Gastroesophageal sphincter (tissue), 4 donors: ENCODE results near the gene ST8SIA4. TPM values are rescaled to one million over a fixed set of nuclear protein-coding genes. Genes with fewer than 3 reads are reported as not detected.

Source experiments
- ATAC-seq: fragments of 150-250 bp; one replicate; pipeline ENCODE4 v1.9.1; 2016; ENCODE audit warnings: mild to moderate bottlenecking, moderate library complexity
- H3K27ac ChIP-seq, 4 donors: fragments of 200-600 bp; sonication (generic) in 3 of 4; 1 replicate in 3 of 4; 2 replicates in 1 of 4; pipeline ENCODE4 v1.5.1; 2016 to 2019
- H3K27me3 ChIP-seq: fragments of 200-600 bp; sonication (generic); one replicate; pipeline ENCODE4 v1.5.1; 2019
- H3K36me3 ChIP-seq, 2 donors: fragments of 200-600 bp; sonication (generic); one replicate each; pipeline ENCODE4 v1.5.1; 2019; ENCODE audit warnings: control low read depth in 1 of 2
- H3K4me1 ChIP-seq, 3 donors: fragments of 200-600 bp; sonication (generic); 1 replicate in 2 of 3; 2 replicates in 1 of 3; pipeline ENCODE4 v1.5.1; 2016 to 2019; ENCODE audit warnings: control low read depth in 2 of 3
- H3K4me3 ChIP-seq, 2 donors: fragments of 200-600 bp; sonication (generic); one replicate each; pipeline ENCODE4 v1.5.1; 2019; ENCODE audit warnings: mild to moderate bottlenecking in 1 of 2, moderate library complexity in 1 of 2
- H3K9me3 ChIP-seq, 3 donors: fragments of 200-600 bp; sonication (generic); one replicate each; pipeline ENCODE4 v1.5.1; 2017 to 2019; ENCODE audit warnings: control low read depth in 2 of 3
- EP300 ChIP-seq: sonication (generic); formaldehyde crosslinking; IDR thresholded peaks from one replicate; pipeline ENCODE4 v1.6.1; 2017; ENCODE audit warnings: antibody characterized with exemption, mild to moderate bottlenecking
- POLR2A ChIP-seq, 2 donors: fragments of 450-650 bp; IDR thresholded peaks; one replicate each; pipeline ENCODE4 v1.6.1; 2017; ENCODE audit warnings: antibody characterized with exemption in 2 of 2, mild to moderate bottlenecking in 2 of 2, moderate library complexity in 1 of 2
- POLR2AphosphoS5 ChIP-seq: sonication (generic); formaldehyde crosslinking; IDR thresholded peaks from one replicate; pipeline ENCODE4 v1.6.1; 2017; ENCODE audit warnings: antibody characterized with exemption
- WGBS, 2 donors: methylation state at CpG; one replicate each; pipeline ENCODE4 v1.1.5; 2018; ENCODE audit warnings: low coverage in 1 of 2; 5-methylcytosine and 5-hydroxymethylcytosine counted together
- total RNA-seq, 4 donors: library from RNA; depleted of rRNA; stranded (reverse); fragments of >200 nt; gene quantifications; one replicate each; pipeline ENCODE4 v1.1.0, GENCODE V29; 2016
- TF ChIP-seq, protein P1 (sequence below), 4 experiments: fragments of 200-600 bp in 2 of 4; fragments of 450-650 bp in 2 of 4; sonication (generic) in 1 of 4; IDR thresholded peaks; one replicate each; pipeline ENCODE4 v1.5.1; 2017 to 2019; ENCODE audit warnings: antibody characterized with exemption in 4 of 4, mild to moderate bottlenecking in 2 of 4, moderate library complexity in 2 of 4

ST8SIA4 gene
- total RNA-seq, 4 donors from 2014 or later: 1.1 to 3.9 (median 2.9) TPM

DNA sequence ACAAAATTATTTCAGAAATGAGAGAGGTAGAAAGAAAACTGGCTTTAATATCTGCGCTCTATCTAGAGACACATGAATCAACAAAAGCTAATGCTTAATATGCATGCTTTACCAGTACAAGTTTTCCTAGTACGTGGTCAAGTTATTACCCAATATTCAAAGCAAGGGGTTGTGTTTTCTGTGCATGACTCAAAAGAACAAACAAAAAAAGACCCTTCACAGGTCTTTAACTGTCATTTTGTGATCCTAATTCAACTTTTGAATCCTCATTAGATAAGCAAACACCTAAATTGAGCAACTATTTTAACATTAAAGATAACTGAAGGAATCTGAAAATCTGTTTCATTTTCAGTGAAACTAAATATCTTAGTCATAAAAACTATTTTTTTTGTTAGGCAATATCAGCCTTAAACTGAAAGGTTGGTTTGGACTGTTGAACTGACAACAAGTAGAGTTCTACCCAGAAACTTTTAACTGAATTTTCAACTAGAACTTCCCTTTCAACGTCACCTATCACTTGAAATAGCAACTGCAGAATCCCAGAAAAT is 12.5 kb downstream of the ST8SIA4 start:
- peak overlapping the region; percentile 1 to 17 for H3K4me3 ChIP-seq
- 55 to 68% methylated on average over 3 of the region's 3 CpGs for WGBS, 2 donors
- H3K27me3 ChIP-seq: no peaks in the 10 kb centered on the region
- ATAC-seq: no peak
- H3K36me3 ChIP-seq: no peaks in the 10 kb centered on the region
- no peaks in the 10 kb centered on the region for H3K9me3 ChIP-seq
- no peak overlapping the region for H3K27ac ChIP-seq
- H3K4me1 ChIP-seq: no peaks in the 10 kb centered on the region
- TF ChIP-seq, protein P1, sequence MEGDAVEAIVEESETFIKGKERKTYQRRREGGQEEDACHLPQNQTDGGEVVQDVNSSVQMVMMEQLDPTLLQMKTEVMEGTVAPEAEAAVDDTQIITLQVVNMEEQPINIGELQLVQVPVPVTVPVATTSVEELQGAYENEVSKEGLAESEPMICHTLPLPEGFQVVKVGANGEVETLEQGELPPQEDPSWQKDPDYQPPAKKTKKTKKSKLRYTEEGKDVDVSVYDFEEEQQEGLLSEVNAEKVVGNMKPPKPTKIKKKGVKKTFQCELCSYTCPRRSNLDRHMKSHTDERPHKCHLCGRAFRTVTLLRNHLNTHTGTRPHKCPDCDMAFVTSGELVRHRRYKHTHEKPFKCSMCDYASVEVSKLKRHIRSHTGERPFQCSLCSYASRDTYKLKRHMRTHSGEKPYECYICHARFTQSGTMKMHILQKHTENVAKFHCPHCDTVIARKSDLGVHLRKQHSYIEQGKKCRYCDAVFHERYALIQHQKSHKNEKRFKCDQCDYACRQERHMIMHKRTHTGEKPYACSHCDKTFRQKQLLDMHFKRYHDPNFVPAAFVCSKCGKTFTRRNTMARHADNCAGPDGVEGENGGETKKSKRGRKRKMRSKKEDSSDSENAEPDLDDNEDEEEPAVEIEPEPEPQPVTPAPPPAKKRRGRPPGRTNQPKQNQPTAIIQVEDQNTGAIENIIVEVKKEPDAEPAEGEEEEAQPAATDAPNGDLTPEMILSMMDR (IDR thresholded peaks at IDR 0.05): no peak
- TF ChIP-seq POLR2A (IDR thresholded peaks at IDR 0.05): no peak
- no peak for TF ChIP-seq POLR2AphosphoS5
- TF ChIP-seq EP300: no peak

DNA sequence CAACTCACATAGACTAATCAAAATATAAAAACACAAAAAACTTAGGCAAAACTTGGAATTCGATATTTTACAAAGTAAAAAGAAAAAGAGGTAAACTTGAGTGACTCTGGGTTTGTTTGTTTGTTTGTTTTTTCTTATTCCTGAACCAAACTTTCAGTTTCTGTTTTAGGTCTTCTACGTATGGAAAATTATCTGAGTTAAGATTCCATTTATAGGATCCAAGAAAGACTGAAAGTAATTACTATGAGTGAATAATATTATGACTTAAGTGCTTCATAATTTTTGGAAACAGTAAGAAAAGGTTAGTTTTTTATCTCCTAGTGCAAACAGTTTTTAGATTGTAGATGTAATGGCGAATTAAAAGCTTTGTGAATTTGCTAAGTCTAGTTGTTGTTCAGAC is 13.2 kb downstream of the ST8SIA4 start:
- no peaks in the 10 kb centered on the region for H3K36me3 ChIP-seq
- H3K4me1 ChIP-seq: no peaks in the 10 kb centered on the region
- H3K27me3 ChIP-seq: no peaks in the 10 kb centered on the region
- no peak for ATAC-seq
- no peak overlapping the region for H3K27ac ChIP-seq
- H3K9me3 ChIP-seq: no peaks in the 10 kb centered on the region
- WGBS, 2 donors: 64 to 65% methylated on average over 3 of the region's 3 CpGs
- peak overlapping the region; percentile 1 to 17 for H3K4me3 ChIP-seq
- TF ChIP-seq POLR2A (IDR thresholded peaks at IDR 0.05) (no peak), POLR2AphosphoS5 (no peak), EP300 (no peak)
- TF ChIP-seq, protein P1 (IDR thresholded peaks at IDR 0.05): no peak

DNA sequence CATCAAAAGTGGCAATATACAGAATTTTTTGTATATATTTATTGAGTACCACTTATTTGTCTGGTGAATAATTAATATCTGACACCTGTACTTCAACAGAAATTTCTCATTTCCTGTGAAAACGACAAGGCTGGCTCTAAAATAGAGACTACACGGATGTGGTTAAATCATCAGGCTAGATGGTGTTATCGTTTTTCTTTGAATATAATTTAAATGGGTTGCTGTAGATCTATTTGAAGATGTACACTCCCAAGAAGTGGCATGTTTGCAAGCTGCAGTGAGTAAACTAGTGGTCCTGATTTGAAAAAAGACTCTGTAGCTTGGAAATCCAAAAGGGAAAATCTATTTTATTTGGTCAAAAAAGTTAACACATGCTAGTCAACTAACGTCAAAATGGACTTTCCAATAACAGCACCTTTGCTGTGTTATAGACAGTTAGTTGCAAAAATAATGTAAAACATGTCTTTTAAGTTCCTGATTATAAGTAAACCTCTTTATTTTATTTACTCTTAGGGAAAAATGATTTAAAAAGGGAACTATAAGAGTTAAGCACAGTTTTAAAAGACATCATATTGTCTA is 13.8 kb downstream of the ST8SIA4 start:
- ATAC-seq: no peak
- peak overlapping the region in 1 of 2 donors; percentile 1 for H3K4me3 ChIP-seq
- H3K27me3 ChIP-seq: no peaks in the 10 kb centered on the region
- H3K27ac ChIP-seq: no peak overlapping the region
- no peaks in the 10 kb centered on the region for H3K36me3 ChIP-seq
- 46 to 67% methylated on average over 4 of the region's 4 CpGs for WGBS, 2 donors
- no peaks in the 10 kb centered on the region for H3K4me1 ChIP-seq
- no peak for TF ChIP-seq POLR2A (IDR thresholded peaks at IDR 0.05)
- no peak for TF ChIP-seq EP300
- TF ChIP-seq, protein P1 (IDR thresholded peaks at IDR 0.05): no peak
- TF ChIP-seq POLR2AphosphoS5: no peak
- no peaks in the 10 kb centered on the region for H3K9me3 ChIP-seq

DNA sequence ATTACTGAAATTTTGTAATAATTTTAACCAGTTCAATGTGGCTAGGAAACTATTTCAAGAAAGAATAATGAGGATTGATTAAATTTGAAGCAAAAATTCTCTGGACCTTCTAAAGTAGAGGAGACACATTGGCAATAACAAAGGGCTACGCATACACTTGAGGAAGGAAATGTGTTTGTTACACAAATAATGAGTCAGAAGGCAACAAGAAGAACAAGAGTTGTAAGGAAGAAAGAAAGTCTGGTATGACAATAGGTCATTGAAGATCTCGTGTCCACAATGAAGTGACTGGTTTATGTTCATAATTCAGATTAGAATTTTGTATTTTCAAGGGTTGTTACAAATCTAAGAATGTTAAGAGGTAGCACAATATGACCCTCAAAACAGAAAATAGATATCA is 25.8 kb downstream of the ST8SIA4 start:
- no peak for ATAC-seq
- TF ChIP-seq, protein P1 (IDR thresholded peaks at IDR 0.05): no peak
- TF ChIP-seq EP300 (no peak), POLR2AphosphoS5 (no peak), POLR2A (IDR thresholded peaks at IDR 0.05) (no peak)
- 56 to 85% methylated on average over 2 of the region's 2 CpGs for WGBS, 2 donors

More for the DNA sequence above, 25.8 kb downstream of the ST8SIA4 start:
- Histone ChIP-seq H3K27me3 (no peaks in the 10 kb centered on the region), H3K4me1 (no peaks in the 10 kb centered on the region), H3K4me3 (no peak overlapping the region), H3K27ac (no peak overlapping the region), H3K9me3 (peaks cover 0 to under 1% (median 0%) of the 10 kb centered on the region in 3 donors), H3K36me3 (no peaks in the 10 kb centered on the region)
